A549 (cell line): ENCODE results near the gene FBXL4.

Experiments used
- BHLHE40 ChIP-seq: IDR thresholded peaks from 2 replicates; pipeline ENCODE4 v1.6.1; 2012; ENCODE audit warnings: low read depth, low read length, inconsistent platforms
- CTCF ChIP-seq: fragments of >200 bp; sonication (Bioruptor Twin); formaldehyde crosslinking; IDR thresholded peaks from 3 replicates; pipeline ENCODE4 v1.5.1; 2016
- ELK1 ChIP-seq: fragments of 150-350 bp; IDR thresholded peaks from 2 replicates; pipeline ENCODE4 v1.6.1; 2014; ENCODE audit warnings: low read depth, mild to moderate bottlenecking, low read length
- FOXS1 ChIP-seq: fragments of 250-450 bp; sonication (Bioruptor Pico); IDR thresholded peaks from 2 replicates; pipeline ENCODE4 v1.5.0; 2020; ENCODE audit warnings: mild to moderate bottlenecking, moderate library complexity
- MAFK ChIP-seq: fragments of 450-650 bp; IDR thresholded peaks from 2 replicates; pipeline ENCODE4 v1.6.1; 2014; ENCODE audit not compliant: partially characterized antibody
- POLR2A ChIP-seq: IDR thresholded peaks from 2 replicates; pipeline ENCODE4 v1.6.1; 2012; ENCODE audit warnings: mild to moderate bottlenecking, low read length
- REST ChIP-seq: fragments of 200-600 bp; sonication (generic); IDR thresholded peaks from 2 replicates; pipeline ENCODE4 v1.6.1; 2016; ENCODE audit warnings: antibody characterized with exemption, mild to moderate bottlenecking, moderate library complexity
- SMC3 ChIP-seq: fragments of >200 bp; sonication (Bioruptor Twin); formaldehyde crosslinking; IDR thresholded peaks from 3 replicates; pipeline ENCODE4 v1.6.1; 2018; ENCODE audit warnings: inconsistent platforms

- TF ChIP-seq REST (no peak), BHLHE40 (no peak), ELK1 (no peak), CTCF (no peak), POLR2A (no peak), MAFK (no peak), SMC3 (no peak), FOXS1 (CRISPR knock-in tag) (no peak)
Measured at GRCh38 chr6:98927534-98927933, 20.2 kb downstream of the FBXL4 start.
